Measurements from ENCODE around the gene PLXDC2. TPM values are rescaled to one million over a fixed set of nuclear protein-coding genes. Genes with fewer than 3 reads are reported as not detected.

The PLXDC2 gene
- polyA plus RNA-seq, 1 experiment = 0.47 TPM

GRCh38 chr10:19788075-19788686, 28.1 kb upstream of the PLXDC2 start:
- H3K4me3 ChIP-seq (ENCODE audit: low read depth, low read length) = no peak overlapping the region
- H3K27me3 ChIP-seq (ENCODE audit: control insufficient read depth, insufficient read depth, low read length) = no peaks in the 10 kb centered on the region
- H3K36me3 ChIP-seq (ENCODE audit: control insufficient read depth, insufficient read depth, low read length) = no peaks in the 10 kb centered on the region
- TF ChIP-seq CTCF (IDR thresholded peaks at IDR 0.05; ENCODE audit: insufficient read depth, low read depth, low read length) = peak; percentile 88
- POLR2A ChIA-PET = no interaction called here
- DNase-seq (ENCODE audit: low read depth) = peak; percentile 8
- CTCF ChIA-PET = interaction anchor here (0.7 to 1.2 kb wide), 3 partner anchors 105 to 177 kb away, joined by 3 to 4 read pairs (median 3); no protein-coding TSS in a partner anchor

DNA sequence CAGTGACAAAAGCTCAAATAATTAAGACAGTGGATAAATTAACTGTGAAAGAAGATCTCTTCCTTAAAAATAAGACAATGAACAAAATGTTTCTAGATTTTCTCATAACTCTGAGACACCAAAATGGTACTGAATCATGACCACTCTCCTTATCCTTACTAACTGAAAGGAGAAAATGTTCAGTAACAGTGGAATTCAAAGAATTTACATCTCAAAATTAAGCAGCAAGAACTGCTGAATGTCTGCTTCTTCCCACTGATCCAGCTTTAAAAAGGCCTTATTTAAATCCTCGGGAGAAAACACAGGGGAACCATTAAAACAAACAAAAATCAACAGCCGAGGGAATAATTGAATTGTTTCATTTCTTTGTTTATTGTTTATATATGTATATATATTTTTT, 27.3 kb upstream of the PLXDC2 start:
- TF ChIP-seq CTCF (IDR thresholded peaks at IDR 0.05; ENCODE audit: insufficient read depth, low read depth, low read length) = no peak
- Histone ChIP-seq H3K4me3 (ENCODE audit: low read depth, low read length) (no peak overlapping the region), H3K36me3 (ENCODE audit: control insufficient read depth, insufficient read depth, low read length) (no peaks in the 10 kb centered on the region), H3K27me3 (ENCODE audit: control insufficient read depth, insufficient read depth, low read length) (no peaks in the 10 kb centered on the region)
- ChIA-PET CTCF (interaction anchor here (0.7 to 1.2 kb wide), 4 partner anchors 106 to 177 kb away, joined by 3 to 4 read pairs (median 3); no protein-coding TSS in a partner anchor), POLR2A (no interaction called here)
- DNase-seq (ENCODE audit: low read depth) = no peak

DNA sequence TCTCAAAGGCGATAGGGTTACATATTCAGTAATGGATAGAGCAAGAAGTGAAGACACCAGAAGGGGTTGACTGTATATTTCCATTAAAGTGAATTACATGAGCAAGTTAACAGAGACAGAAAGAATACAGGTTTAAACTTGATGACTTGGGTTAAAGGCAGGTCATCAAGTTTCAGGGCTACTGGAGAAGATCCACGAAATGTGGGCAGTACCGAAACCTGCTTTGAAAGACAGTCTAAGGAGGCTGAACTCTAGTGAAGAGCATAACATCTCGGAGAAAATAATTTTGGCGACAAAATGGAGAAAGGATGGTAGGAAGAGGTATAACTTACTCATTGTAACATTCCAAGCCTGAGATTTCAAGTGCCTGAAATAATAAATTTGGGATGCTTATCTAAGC, 26.6 kb upstream of the PLXDC2 start:
- ChIA-PET CTCF (interaction anchor here (0.5 to 1.2 kb wide), 3 partner anchors 106 to 536 kb away, joined by 3 to 4 read pairs (median 3); no protein-coding TSS in a partner anchor), POLR2A (no interaction called here)
- no peaks in the 10 kb centered on the region for H3K27me3 ChIP-seq (ENCODE audit: control insufficient read depth, insufficient read depth, low read length)
- H3K36me3 ChIP-seq (ENCODE audit: control insufficient read depth, insufficient read depth, low read length) = no peaks in the 10 kb centered on the region
- no peak for TF ChIP-seq CTCF (IDR thresholded peaks at IDR 0.05; ENCODE audit: insufficient read depth, low read depth, low read length)
- no peak overlapping the region for H3K4me3 ChIP-seq (ENCODE audit: low read depth, low read length)
- no peak for DNase-seq (ENCODE audit: low read depth)

GRCh38 chr10:19791032-19791431, 25.2 kb upstream of the PLXDC2 start:
- DNase-seq (ENCODE audit: low read depth) = no peak
- no peaks in the 10 kb centered on the region for H3K36me3 ChIP-seq (ENCODE audit: control insufficient read depth, insufficient read depth, low read length)
- TF ChIP-seq CTCF (IDR thresholded peaks at IDR 0.05; ENCODE audit: insufficient read depth, low read depth, low read length) = no peak
- no peaks in the 10 kb centered on the region for H3K27me3 ChIP-seq (ENCODE audit: control insufficient read depth, insufficient read depth, low read length)
- POLR2A ChIA-PET = no interaction called here
- H3K4me3 ChIP-seq (ENCODE audit: low read depth, low read length) = no peak overlapping the region
- CTCF ChIA-PET = interaction anchor here (1.3 kb wide), 1 partner anchor 28 kb away, joined by 3 read pairs; no protein-coding TSS in a partner anchor

DNA sequence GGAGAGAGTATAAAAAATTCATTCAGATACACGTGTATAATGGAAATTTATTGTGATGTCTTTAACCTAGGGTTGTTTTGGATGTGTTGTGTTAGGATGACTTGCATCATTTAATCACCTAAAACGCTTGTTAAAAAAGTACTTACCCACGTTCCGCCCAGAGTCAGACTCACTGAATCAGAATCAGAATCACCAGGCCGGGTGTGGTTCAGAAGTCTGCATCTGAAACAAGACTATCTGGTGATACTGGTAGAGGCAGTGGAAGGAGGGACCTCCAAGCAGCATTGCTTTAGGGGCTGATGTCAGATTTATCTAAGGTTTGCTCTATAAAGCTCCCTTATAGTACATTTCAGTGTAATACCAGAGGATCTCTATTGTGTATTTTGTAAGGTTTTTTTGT, 20.5 kb upstream of the PLXDC2 start:
- no peak overlapping the region for H3K4me3 ChIP-seq (ENCODE audit: low read depth, low read length)
- ChIA-PET CTCF (interaction anchor here (0.6 to 1.2 kb wide), 2 partner anchors 24 to 82 kb away, joined by 3 read pairs; no protein-coding TSS in a partner anchor), POLR2A (no interaction called here)
- H3K27me3 ChIP-seq (ENCODE audit: control insufficient read depth, insufficient read depth, low read length) = no peaks in the 10 kb centered on the region
- H3K36me3 ChIP-seq (ENCODE audit: control insufficient read depth, insufficient read depth, low read length) = no peaks in the 10 kb centered on the region
- DNase-seq (ENCODE audit: low read depth) = no peak
- TF ChIP-seq CTCF (IDR thresholded peaks at IDR 0.05; ENCODE audit: insufficient read depth, low read depth, low read length) = no peak

All from BJ (cell line).